Astrocyte of the cerebellum (primary cell): ENCODE measurements around the gene BOLL.

Experiments
- DNase-seq: peaks from one replicate; pipeline ENCODE4 v3.0.0-alpha.2; 2011; ENCODE audit warnings: low read depth
- H3K4me3 ChIP-seq: 2 replicates; pipeline ENCODE4 v1.5.1; 2011; ENCODE audit warnings: mild to moderate bottlenecking, low read depth, low read length, moderate library complexity
- in situ Hi-C: cut with HindIII; loops from 2 replicates; pipeline ENCODE4 v1.10.0; 2017; ENCODE audit warnings: low sequenced_read_pairs
- TF ChIP-seq, protein P1 (sequence below): IDR thresholded peaks from 2 replicates; pipeline ENCODE4 v1.5.1; 2012; ENCODE audit warnings: low read length, low read depth, moderate library complexity, mild to moderate bottlenecking; ENCODE audit errors: missing control alignments

The BOLL gene

GRCh38 chr2:197793456-197793855 lies 8.3 kb upstream of the BOLL start:
- DNase-seq, result no peak
- no peak overlapping the region for H3K4me3 ChIP-seq
- TF ChIP-seq, protein P1, sequence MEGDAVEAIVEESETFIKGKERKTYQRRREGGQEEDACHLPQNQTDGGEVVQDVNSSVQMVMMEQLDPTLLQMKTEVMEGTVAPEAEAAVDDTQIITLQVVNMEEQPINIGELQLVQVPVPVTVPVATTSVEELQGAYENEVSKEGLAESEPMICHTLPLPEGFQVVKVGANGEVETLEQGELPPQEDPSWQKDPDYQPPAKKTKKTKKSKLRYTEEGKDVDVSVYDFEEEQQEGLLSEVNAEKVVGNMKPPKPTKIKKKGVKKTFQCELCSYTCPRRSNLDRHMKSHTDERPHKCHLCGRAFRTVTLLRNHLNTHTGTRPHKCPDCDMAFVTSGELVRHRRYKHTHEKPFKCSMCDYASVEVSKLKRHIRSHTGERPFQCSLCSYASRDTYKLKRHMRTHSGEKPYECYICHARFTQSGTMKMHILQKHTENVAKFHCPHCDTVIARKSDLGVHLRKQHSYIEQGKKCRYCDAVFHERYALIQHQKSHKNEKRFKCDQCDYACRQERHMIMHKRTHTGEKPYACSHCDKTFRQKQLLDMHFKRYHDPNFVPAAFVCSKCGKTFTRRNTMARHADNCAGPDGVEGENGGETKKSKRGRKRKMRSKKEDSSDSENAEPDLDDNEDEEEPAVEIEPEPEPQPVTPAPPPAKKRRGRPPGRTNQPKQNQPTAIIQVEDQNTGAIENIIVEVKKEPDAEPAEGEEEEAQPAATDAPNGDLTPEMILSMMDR, result no peak
- in situ Hi-C loops, result no loop called here

DNA sequence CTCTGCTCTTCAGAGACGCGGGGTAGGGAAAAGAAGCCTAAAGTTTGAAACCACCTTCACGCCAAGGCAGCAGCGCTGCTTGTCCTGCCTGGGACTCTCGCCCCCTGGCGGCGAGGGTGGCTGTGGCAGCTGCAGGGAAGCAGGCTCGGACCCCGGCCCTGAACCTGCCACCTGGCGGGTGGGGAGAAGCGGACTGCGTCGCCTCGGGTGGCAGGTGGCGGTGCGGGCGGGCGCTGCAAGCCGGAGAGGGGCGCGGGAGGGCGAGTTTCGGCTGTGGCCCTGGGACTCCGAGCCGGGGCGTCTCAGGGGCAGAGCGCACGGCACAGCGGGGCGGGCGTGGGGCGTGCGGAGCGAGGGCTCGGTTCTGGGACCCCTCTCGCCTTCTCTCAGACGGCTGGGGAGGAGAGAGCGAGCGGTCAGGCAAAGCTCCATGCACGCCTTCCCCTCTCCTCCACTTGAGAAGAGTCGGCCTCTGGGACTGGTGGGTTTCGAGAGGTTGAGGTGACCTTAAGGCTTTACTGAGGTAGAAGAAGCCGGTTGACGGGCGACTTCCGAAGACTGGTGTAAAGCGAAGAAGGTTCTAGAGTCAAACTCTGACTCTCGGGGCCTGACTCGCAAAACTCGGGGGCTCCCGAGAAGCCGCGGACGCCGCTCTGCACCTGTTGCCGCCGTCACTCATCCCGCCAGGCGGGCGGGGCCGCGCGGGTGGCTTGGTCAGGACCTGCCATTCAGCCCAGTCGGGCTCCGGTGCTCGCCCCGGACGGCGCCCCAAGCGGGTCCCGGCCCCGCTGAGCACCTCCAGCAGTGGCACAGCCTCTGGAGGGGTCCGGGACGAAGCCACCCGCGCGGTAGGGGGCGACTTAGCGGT lies 1.1 kb upstream of the BOLL start:
- DNase-seq, result no peak
- in situ Hi-C loops, result no loop called here
- H3K4me3 ChIP-seq, result peak overlapping the region; percentile 35
- TF ChIP-seq, protein P1, result peak; percentile 55

DNA sequence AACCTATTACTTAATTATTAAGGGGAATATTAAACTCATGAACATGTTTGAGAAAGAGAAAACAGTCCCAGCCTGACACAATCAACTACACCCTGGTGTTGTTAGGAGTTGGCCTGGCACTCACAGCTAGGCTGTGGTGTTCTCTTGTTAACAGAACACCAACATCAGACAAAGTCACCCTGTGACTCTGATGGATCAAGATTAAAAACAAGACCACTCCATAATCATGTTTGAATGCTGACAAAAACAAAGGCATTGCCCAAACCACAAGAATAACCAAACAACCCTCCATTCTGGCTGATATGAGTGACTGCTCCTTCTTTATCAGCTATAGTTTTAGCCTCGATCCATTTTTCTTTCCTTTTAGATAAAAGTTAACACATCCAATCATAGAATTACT lies 3.0 kb downstream of the BOLL start:
- TF ChIP-seq, protein P1, result no peak
- DNase-seq, result no peak
- H3K4me3 ChIP-seq, result no peak overlapping the region
- in situ Hi-C loops, result no loop called here

DNA sequence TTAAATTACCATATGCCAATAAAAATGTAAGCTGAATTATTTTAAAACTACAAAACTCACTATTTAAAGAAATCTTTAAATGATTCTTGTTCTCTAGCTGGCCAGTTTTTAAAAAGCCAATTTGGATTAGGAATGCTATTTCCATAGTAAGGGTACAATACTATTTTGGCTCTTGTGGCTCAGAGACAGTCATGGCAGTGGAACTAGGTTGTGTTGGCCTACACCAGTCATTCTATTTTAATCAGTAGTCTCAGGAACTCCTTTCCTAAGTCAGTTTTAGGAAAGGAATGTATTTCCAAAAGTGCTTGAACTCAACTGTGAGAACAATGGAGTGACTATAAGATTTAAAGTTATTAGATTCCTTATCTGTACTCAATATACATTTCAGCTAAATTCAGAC lies 5.9 kb downstream of the BOLL start:
- TF ChIP-seq, protein P1, result no peak
- no peak overlapping the region for H3K4me3 ChIP-seq
- no peak for DNase-seq
- in situ Hi-C loops, result no loop called here

GRCh38 chr2:197777823-197778407 lies 7.2 kb downstream of the BOLL start:
- in situ Hi-C loops, result no loop called here
- TF ChIP-seq, protein P1, result peak; percentile 17
- H3K4me3 ChIP-seq, result no peak overlapping the region
- peak; percentile 23 for DNase-seq

GRCh38 chr2:197760293-197760657 lies 24.8 kb downstream of the BOLL start:
- no peak overlapping the region for H3K4me3 ChIP-seq
- in situ Hi-C loops, result no loop called here
- TF ChIP-seq, protein P1, result no peak
- no peak for DNase-seq
